OCI-LY7 (cell line): ENCODE data around the gene TMEM114. TPM values are rescaled to one million over a fixed set of nuclear protein-coding genes. Genes with fewer than 3 reads are reported as not detected.

Source experiments
- BruUV-seq: library from RNA; stranded (reverse); fragments of 400-500 nt; replicated peaks from 2 replicates; lab custom pipeline; 2021; lab: Mats Ljungman, UMichigan
- CTCF ChIA-PET: fragments of 300-600 bp; sonication (Branson Sonifier 250); formaldehyde crosslinking; loops from one replicate; lab custom pipeline; 2022; ENCODE audit warnings: antibody characterized with exemption; ENCODE audit not compliant: unreplicated experiment; lab: Charles Lee
- POLR2A ChIA-PET: fragments of 300-600 bp; sonication (Branson Sonifier 250); formaldehyde crosslinking; loops from one replicate; lab custom pipeline; 2022; ENCODE audit warnings: antibody characterized with exemption; lab: Charles Lee
- DNase-seq: peaks from one replicate; pipeline ENCODE4 v3.0.0-alpha.2; 2015; ENCODE audit warnings: low spot score
- H2AFZ ChIP-seq: fragments of 200-600 bp; sonication (generic), shearing (Covaris generic); 2 replicates; pipeline ENCODE4 v1.6.1; 2014; ENCODE audit warnings: mild to moderate bottlenecking, antibody characterized with exemption, low read length, moderate library complexity
- H3K27ac ChIP-seq: fragments of 200-600 bp; sonication (generic); 2 replicates; pipeline ENCODE4 v1.5.1; 2014; ENCODE audit warnings: mixed run types, low read depth, mild to moderate bottlenecking, moderate library complexity, low read length, inconsistent platforms; ENCODE audit not compliant: poor library complexity, severe bottlenecking
- H3K36me3 ChIP-seq: fragments of 200-600 bp; sonication (generic); 2 replicates; pipeline ENCODE4 v1.6.1; 2014; ENCODE audit warnings: mild to moderate bottlenecking, antibody characterized with exemption, low read length, moderate library complexity, mixed read lengths; ENCODE audit not compliant: insufficient read depth
- H3K4me1 ChIP-seq: fragments of 200-600 bp; sonication (generic); 2 replicates; pipeline ENCODE4 v1.5.1; 2014; ENCODE audit warnings: mild to moderate bottlenecking, low read length; ENCODE audit not compliant: insufficient read depth, poor library complexity, severe bottlenecking
- H3K4me2 ChIP-seq: fragments of 200-600 bp; sonication (generic); 2 replicates; pipeline ENCODE4 v1.6.1; 2014; ENCODE audit warnings: mild to moderate bottlenecking, low read length
- H3K4me3 ChIP-seq: fragments of 200-600 bp; sonication (generic); 2 replicates; pipeline ENCODE4 v1.5.1; 2014; ENCODE audit warnings: mild to moderate bottlenecking, low read depth, low read length; ENCODE audit not compliant: poor library complexity, severe bottlenecking
- H3K79me2 ChIP-seq: fragments of 200-600 bp; sonication (generic); 2 replicates; pipeline ENCODE4 v1.6.1; 2016; ENCODE audit warnings: low read depth, mild to moderate bottlenecking, low read length, moderate library complexity, mixed read lengths; ENCODE audit not compliant: insufficient read depth
- H3K9me2 ChIP-seq: fragments of 200-600 bp; sonication (generic); 2 replicates; pipeline ENCODE4 v1.6.1; 2016; ENCODE audit warnings: mild to moderate bottlenecking, low read length, mixed read lengths; ENCODE audit not compliant: insufficient read depth
- H3K9me3 ChIP-seq: fragments of 200-600 bp; sonication (generic); 2 replicates; pipeline ENCODE4 v1.6.1; 2014; ENCODE audit warnings: mild to moderate bottlenecking, mixed run types, low read length, mixed read lengths
- H4K20me1 ChIP-seq: fragments of 200-600 bp; sonication (generic); 2 replicates; pipeline ENCODE4 v1.6.1; 2014; ENCODE audit warnings: mild to moderate bottlenecking, antibody characterized with exemption, low read length, moderate library complexity, mixed read lengths; ENCODE audit not compliant: insufficient read depth
- EZH2phosphoT487 ChIP-seq: fragments of 200-600 bp; sonication (generic); IDR thresholded peaks from 2 replicates; pipeline ENCODE4 v1.6.1; 2018; ENCODE audit warnings: low read depth, borderline replicate concordance, mild to moderate bottlenecking, mixed run types, antibody characterized with exemption, low read length, moderate library complexity, mixed read lengths
- intact Hi-C: fragments of 100-400 bp; cut with micrococcal nuclease; formaldehyde crosslinking; loops from one replicate; pipeline ENCODE4 v1.10.0; 2022; ENCODE audit not compliant: unreplicated experiment
- total RNA-seq, 2 experiments: library from RNA; depleted of rRNA in 1 of 2; stranded (reverse); fragments of >200 nt in 1 of 2; shearing (Covaris generic) in 1 of 2; gene quantifications; 2 replicates each; pipeline ENCODE4 v1.2.3, GENCODE V29; 2014 to 2022
- TF ChIP-seq, protein P1 (sequence below): fragments of 200-600 bp; sonication (generic); conservative IDR thresholded peaks from 2 replicates; pipeline ENCODE4 v1.5.1; 2014; ENCODE audit warnings: mild to moderate bottlenecking, antibody characterized with exemption, low read length, moderate library complexity, mixed read lengths

TMEM114 gene
- total RNA-seq, 2 experiments from 2014 or later: not detected

- ChIA-PET CTCF (no interaction called here), POLR2A (no interaction called here)
- Histone ChIP-seq H3K9me3 (no peaks in the 10 kb centered on the region), H3K4me1 (no peaks in the 10 kb centered on the region), H3K4me2 (no peak overlapping the region), H3K36me3 (no peaks in the 10 kb centered on the region), H3K4me3 (no peak overlapping the region), H4K20me1 (no peaks in the 10 kb centered on the region), H3K27ac (no peak overlapping the region), H3K9me2 (no peaks in the 10 kb centered on the region), H3K79me2 (no peaks in the 10 kb centered on the region), H2AFZ (no peak overlapping the region)
- TF ChIP-seq, protein P1, sequence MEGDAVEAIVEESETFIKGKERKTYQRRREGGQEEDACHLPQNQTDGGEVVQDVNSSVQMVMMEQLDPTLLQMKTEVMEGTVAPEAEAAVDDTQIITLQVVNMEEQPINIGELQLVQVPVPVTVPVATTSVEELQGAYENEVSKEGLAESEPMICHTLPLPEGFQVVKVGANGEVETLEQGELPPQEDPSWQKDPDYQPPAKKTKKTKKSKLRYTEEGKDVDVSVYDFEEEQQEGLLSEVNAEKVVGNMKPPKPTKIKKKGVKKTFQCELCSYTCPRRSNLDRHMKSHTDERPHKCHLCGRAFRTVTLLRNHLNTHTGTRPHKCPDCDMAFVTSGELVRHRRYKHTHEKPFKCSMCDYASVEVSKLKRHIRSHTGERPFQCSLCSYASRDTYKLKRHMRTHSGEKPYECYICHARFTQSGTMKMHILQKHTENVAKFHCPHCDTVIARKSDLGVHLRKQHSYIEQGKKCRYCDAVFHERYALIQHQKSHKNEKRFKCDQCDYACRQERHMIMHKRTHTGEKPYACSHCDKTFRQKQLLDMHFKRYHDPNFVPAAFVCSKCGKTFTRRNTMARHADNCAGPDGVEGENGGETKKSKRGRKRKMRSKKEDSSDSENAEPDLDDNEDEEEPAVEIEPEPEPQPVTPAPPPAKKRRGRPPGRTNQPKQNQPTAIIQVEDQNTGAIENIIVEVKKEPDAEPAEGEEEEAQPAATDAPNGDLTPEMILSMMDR: no peak
- no peak for TF ChIP-seq EZH2phosphoT487
- intact Hi-C loops: no loop called here
- BruUV-seq: no TSS peak
- DNase-seq: no peak
Observed at GRCh38 chr16:8530752-8531384, 59.4 kb downstream of the TMEM114 start.

- H3K36me3 ChIP-seq: no peaks in the 10 kb centered on the region
- H3K79me2 ChIP-seq: no peaks in the 10 kb centered on the region
- ChIA-PET POLR2A (interaction anchor here (0.6 kb wide), 1 partner anchor 212 kb away, joined by 3 read pairs; no protein-coding TSS in a partner anchor), CTCF (no interaction called here)
- no peak overlapping the region for H2AFZ ChIP-seq
- H3K27ac ChIP-seq: no peak overlapping the region
- DNase-seq: no peak
- BruUV-seq: no TSS peak
- H3K9me3 ChIP-seq: no peaks in the 10 kb centered on the region
- H4K20me1 ChIP-seq: no peaks in the 10 kb centered on the region
- no peak for TF ChIP-seq EZH2phosphoT487
- TF ChIP-seq, protein P1: no peak
- no peak overlapping the region for H3K4me3 ChIP-seq
- H3K4me1 ChIP-seq: no peaks in the 10 kb centered on the region
- H3K9me2 ChIP-seq: no peaks in the 10 kb centered on the region
- intact Hi-C loops: no loop called here
- H3K4me2 ChIP-seq: no peak overlapping the region
Observed at GRCh38 chr16:8528471-8528870, 61.8 kb downstream of the TMEM114 start.

GRCh38 chr16:8523932-8524331 is 66.4 kb downstream of the TMEM114 start:
- Histone ChIP-seq H3K4me1 (no peaks in the 10 kb centered on the region), H3K9me3 (no peaks in the 10 kb centered on the region), H3K79me2 (no peaks in the 10 kb centered on the region), H2AFZ (no peak overlapping the region), H3K9me2 (no peaks in the 10 kb centered on the region), H4K20me1 (no peaks in the 10 kb centered on the region), H3K36me3 (no peaks in the 10 kb centered on the region), H3K27ac (no peak overlapping the region), H3K4me2 (no peak overlapping the region), H3K4me3 (no peak overlapping the region)
- intact Hi-C loops: no loop called here
- TF ChIP-seq, protein P1: no peak
- TF ChIP-seq EZH2phosphoT487: no peak
- ChIA-PET POLR2A (no interaction called here), CTCF (no interaction called here)
- no peak for DNase-seq
- no TSS peak for BruUV-seq
